Muscle layer of duodenum (tissue), 2 donors: ENCODE results near the gene FRAS1.

Experiments used
- H3K27ac ChIP-seq: one replicate; pipeline ENCODE4 v1.7.0; 2013; ENCODE audit warnings: mild to moderate bottlenecking, low read length
- H3K27me3 ChIP-seq: one replicate; pipeline ENCODE4 v1.7.0; 2013; ENCODE audit warnings: low read depth, mild to moderate bottlenecking, control low read depth, low read length
- H3K36me3 ChIP-seq, 2 donors: one replicate each; pipeline ENCODE4 v1.7.0; 2013; ENCODE audit warnings: low read length in 2 of 2, control low read depth in 1 of 2, mild to moderate bottlenecking in 1 of 2; ENCODE audit not compliant: insufficient read depth in 2 of 2, control insufficient read depth in 1 of 2
- H3K4me1 ChIP-seq, 2 donors: one replicate each; pipeline ENCODE4 v1.7.0; 2013; ENCODE audit warnings: low read length in 2 of 2, mild to moderate bottlenecking in 2 of 2, control low read depth in 1 of 2, moderate library complexity in 1 of 2; ENCODE audit not compliant: insufficient read depth in 2 of 2, control insufficient read depth in 1 of 2
- H3K4me3 ChIP-seq, 2 donors: one replicate each; pipeline ENCODE4 v1.7.0; 2013; ENCODE audit warnings: low read length in 2 of 2, low read depth in 1 of 2, mild to moderate bottlenecking in 1 of 2
- H3K9me3 ChIP-seq, 2 donors: one replicate each; pipeline ENCODE4 v1.7.0; 2013; ENCODE audit warnings: low read length in 2 of 2, control low read depth in 1 of 2, mild to moderate bottlenecking in 1 of 2; ENCODE audit not compliant: control insufficient read depth in 1 of 2
- donor health status: healthy.

The FRAS1 gene

DNA sequence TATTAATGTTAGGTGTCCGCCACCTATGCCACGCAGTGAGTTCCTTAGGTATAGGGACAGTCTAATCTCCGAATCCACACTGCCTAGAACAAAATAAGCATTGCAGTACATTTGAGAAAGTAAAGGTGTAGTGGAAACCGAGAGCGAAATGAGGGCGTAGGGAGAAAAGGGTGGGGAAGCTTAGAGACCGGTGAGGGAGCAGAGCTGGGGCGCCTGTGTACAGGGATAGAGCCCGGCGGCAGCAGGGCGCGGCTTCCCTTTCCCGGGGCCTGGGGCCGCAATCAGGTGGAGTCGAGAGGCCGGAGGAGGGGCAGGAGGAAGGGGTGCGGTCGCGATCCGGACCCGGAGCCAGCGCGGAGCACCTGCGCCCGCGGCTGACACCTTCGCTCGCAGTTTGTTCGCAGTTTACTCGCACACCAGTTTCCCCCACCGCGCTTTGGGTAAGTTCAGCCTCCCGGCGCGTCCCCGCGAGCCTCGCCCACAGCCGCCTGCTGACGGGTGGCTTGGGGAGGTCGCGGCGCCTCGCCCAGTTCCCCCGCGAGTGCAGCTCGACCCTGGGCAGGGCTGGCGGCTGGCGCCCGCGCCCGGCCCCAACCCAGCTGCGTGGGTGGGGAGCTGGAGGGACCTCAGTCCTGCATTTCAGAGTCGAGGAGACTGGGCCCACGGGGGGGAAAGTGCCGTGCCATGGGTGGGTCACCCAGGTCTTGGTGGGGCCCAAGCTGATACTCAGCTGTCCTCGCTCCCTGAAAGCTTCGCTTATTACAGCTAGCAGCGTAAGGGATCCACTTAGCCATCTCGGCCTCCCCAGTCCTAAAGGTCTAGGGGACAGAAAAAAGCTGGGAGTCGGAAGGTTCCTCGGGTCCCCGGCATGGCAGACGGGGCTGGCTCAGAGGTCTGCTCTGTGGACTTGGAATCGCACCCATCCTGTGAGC is 494.6 kb downstream of the FRAS1 start, which contains the start of gene ANXA3:
TSS of gene ANXA3 (plus strand) at position 351 of the 932 bp plus-strand sequence. CDS start 2,704 bp downstream, outside the sequence.
- Histone ChIP-seq H3K4me3 (peak within 1 kb of the TSS; percentile 73 to 86), H3K36me3 (no peaks in the 10 kb centered on the region), H3K27me3 (peaks cover 3% of the 10 kb centered on the region), H3K4me1 (peaks cover 0 to 21% of the 10 kb centered on the region in 2 donors), H3K27ac (peak within 1 kb of the TSS; percentile 73), H3K9me3 (no peaks in the 10 kb centered on the region)

GRCh38 chr4:78552389-78553042 is 495.4 kb downstream of the FRAS1 start:
- H3K4me1 ChIP-seq: peaks cover 0 to 21% of the 10 kb centered on the region in 2 donors
- H3K27ac ChIP-seq: peak overlapping the region; percentile 73
- peaks cover 3% of the 10 kb centered on the region for H3K27me3 ChIP-seq
- H3K4me3 ChIP-seq: peak overlapping the region; percentile 73 to 86
- no peaks in the 10 kb centered on the region for H3K9me3 ChIP-seq
- no peaks in the 10 kb centered on the region for H3K36me3 ChIP-seq

DNA sequence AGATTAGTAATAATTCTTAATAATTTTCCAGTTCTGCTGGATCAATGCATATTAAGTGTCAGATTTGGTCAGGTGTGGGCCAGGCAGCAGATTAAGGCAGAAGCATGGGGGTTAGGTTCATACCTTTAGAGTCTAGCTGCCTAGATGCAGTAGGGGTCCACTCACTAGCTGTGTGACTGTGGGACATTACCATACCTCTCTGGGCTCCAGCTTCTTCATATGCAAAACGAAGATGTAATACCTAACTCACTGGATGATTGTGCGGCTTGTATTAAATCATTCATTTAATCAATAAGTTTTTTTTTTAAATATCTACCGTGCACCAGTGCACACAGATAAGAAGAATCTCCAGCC is 495.9 kb downstream of the FRAS1 start:
- H3K9me3 ChIP-seq: no peaks in the 10 kb centered on the region
- H3K27me3 ChIP-seq: peaks cover 3% of the 10 kb centered on the region
- H3K36me3 ChIP-seq: no peaks in the 10 kb centered on the region
- peak overlapping the region; percentile 73 for H3K27ac ChIP-seq
- H3K4me3 ChIP-seq: peak overlapping the region in 1 of 2 donors; percentile 86
- peaks cover 0 to 21% of the 10 kb centered on the region in 2 donors for H3K4me1 ChIP-seq

- Histone ChIP-seq H3K27ac (peak overlapping the region; percentile 54), H3K4me3 (peak overlapping the region in 1 of 2 donors; percentile 86)
Measured at GRCh38 chr4:78553529-78554060, 496.5 kb downstream of the FRAS1 start.

DNA sequence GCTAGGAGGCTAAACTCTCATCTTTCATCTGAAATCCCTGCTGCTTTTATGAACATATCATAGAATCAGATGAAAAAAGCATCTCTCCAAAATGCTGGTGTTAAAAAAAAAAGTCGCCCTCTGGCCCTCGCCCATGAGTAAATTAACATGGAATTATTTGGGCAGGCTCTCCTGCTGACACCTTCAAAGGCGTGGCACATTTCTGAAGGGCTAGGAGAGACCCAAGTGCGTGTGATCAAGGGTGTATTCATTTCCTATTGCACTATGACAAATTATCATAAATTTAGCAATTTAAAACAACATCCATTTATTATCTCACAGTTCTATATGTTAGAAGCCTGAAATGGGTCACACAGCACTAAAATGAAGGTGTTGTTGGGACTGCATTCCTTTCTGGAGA is 499.5 kb downstream of the FRAS1 start:
- Histone ChIP-seq H3K27me3 (no peaks in the 10 kb centered on the region), H3K36me3 (no peaks in the 10 kb centered on the region), H3K4me1 (peaks cover 0 to 24% of the 10 kb centered on the region in 2 donors), H3K27ac (no peak overlapping the region), H3K9me3 (no peaks in the 10 kb centered on the region), H3K4me3 (no peak overlapping the region)

More at GRCh38 chr4:78553529-78554060, 496.5 kb downstream of the FRAS1 start:
- H3K9me3 ChIP-seq: no peaks in the 10 kb centered on the region
- H3K4me1 ChIP-seq: peaks cover 0 to 21% of the 10 kb centered on the region in 2 donors
- H3K27me3 ChIP-seq: peaks cover 3% of the 10 kb centered on the region
- no peaks in the 10 kb centered on the region for H3K36me3 ChIP-seq

DNA sequence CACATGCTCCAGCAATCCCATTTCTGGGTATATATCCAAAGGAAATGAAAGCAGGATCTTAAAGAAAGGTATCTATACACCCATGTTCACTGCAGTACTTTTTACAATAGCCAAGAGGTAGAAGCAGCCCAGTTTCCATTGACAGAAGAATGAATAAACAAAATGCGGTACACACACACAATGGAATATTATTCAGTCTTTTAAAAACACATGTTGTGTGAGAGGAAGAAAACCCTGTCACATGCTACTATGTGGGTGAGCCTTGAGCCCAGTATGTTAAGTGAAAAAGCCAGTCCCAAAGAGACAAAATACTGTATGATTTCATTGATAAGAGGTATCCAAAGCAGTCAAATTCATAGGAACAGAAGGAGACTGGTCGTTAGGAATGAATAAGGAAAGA is 500.7 kb downstream of the FRAS1 start:
- no peaks in the 10 kb centered on the region for H3K9me3 ChIP-seq
- no peak overlapping the region for H3K4me3 ChIP-seq
- H3K36me3 ChIP-seq: no peaks in the 10 kb centered on the region
- H3K4me1 ChIP-seq: peaks cover 0 to 16% of the 10 kb centered on the region in 2 donors
- no peaks in the 10 kb centered on the region for H3K27me3 ChIP-seq
- no peak overlapping the region for H3K27ac ChIP-seq

DNA sequence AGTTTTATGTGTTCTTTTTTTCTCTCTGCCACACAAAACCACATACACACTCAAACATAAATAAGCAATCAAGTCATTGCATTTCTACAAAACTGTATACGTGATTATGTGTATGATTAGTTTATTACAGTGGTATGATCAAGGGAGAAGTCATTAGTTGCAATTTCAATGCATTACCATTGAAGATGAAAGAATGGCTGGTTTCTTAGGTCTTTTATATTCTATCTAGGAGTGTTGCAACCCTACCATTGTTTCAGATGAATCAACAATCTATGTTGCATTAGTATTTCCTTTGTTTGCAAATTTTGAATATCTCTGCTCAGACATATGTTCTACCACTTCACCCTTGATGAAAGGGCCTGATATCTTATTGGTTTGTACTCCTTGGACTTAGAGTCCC is 501.3 kb downstream of the FRAS1 start:
- peak overlapping the region; percentile 32 for H3K27ac ChIP-seq

GRCh38 chr4:78560296-78560963 is 503.3 kb downstream of the FRAS1 start:
- H3K4me1 ChIP-seq: peaks cover 0 to 10% of the 10 kb centered on the region in 2 donors
- no peak overlapping the region for H3K4me3 ChIP-seq
- no peak overlapping the region for H3K27ac ChIP-seq
- no peaks in the 10 kb centered on the region for H3K9me3 ChIP-seq
- H3K36me3 ChIP-seq: no peaks in the 10 kb centered on the region
- H3K27me3 ChIP-seq: no peaks in the 10 kb centered on the region

More for the DNA sequence above, 501.3 kb downstream of the FRAS1 start:
- Histone ChIP-seq H3K4me3 (no peak overlapping the region), H3K27me3 (no peaks in the 10 kb centered on the region), H3K36me3 (no peaks in the 10 kb centered on the region), H3K4me1 (peaks cover 0 to 10% of the 10 kb centered on the region in 2 donors), H3K9me3 (no peaks in the 10 kb centered on the region)

- H3K4me1 ChIP-seq: peaks cover 0 to 19% of the 10 kb centered on the region in 2 donors
- H3K9me3 ChIP-seq: no peaks in the 10 kb centered on the region
- H3K36me3 ChIP-seq: no peaks in the 10 kb centered on the region
- no peak overlapping the region for H3K4me3 ChIP-seq
- H3K27ac ChIP-seq: peak overlapping the region; percentile 28
- no peaks in the 10 kb centered on the region for H3K27me3 ChIP-seq
Measured at GRCh38 chr4:78561677-78562076, 504.6 kb downstream of the FRAS1 start.

- H3K27ac ChIP-seq: no peak overlapping the region
- no peaks in the 10 kb centered on the region for H3K27me3 ChIP-seq
- H3K9me3 ChIP-seq: no peaks in the 10 kb centered on the region
- no peaks in the 10 kb centered on the region for H3K36me3 ChIP-seq
- no peak overlapping the region for H3K4me3 ChIP-seq
- H3K4me1 ChIP-seq: peaks cover 0 to 21% of the 10 kb centered on the region in 2 donors
Measured at GRCh38 chr4:78562687-78563086, 505.6 kb downstream of the FRAS1 start.

- peak overlapping the region; percentile 41 for H3K27ac ChIP-seq
Measured at GRCh38 chr4:78565971-78566372, 508.8 kb downstream of the FRAS1 start.

More at GRCh38 chr4:78565971-78566372, 508.8 kb downstream of the FRAS1 start:
- no peaks in the 10 kb centered on the region for H3K9me3 ChIP-seq
- H3K36me3 ChIP-seq: no peaks in the 10 kb centered on the region
- peaks cover 0 to 26% of the 10 kb centered on the region in 2 donors for H3K4me1 ChIP-seq
- no peak overlapping the region for H3K4me3 ChIP-seq
- no peaks in the 10 kb centered on the region for H3K27me3 ChIP-seq
